MM.1S (cell line): ENCODE measurements around the gene NOX1.
"Not testable (repeated sequence)": the region's sequence is repeated elsewhere in the genome, so short reads cannot be mapped to it uniquely, and the experiment has no call there.

Experiments
- DNase-seq: peaks from one replicate; pipeline ENCODE4 v3.0.0-alpha.2; 2015
- H2AFZ ChIP-seq: fragments of 300-600 bp; sonication (generic); 2 replicates; pipeline ENCODE4 v1.6.0; 2016; ENCODE audit warnings: antibody characterized with exemption, low read length
- H3F3A ChIP-seq: fragments of 300-600 bp; sonication (generic); 2 replicates; pipeline ENCODE4 v1.6.1; 2016; ENCODE audit warnings: mild to moderate bottlenecking, antibody characterized with exemption, low read length, moderate library complexity, mixed read lengths; ENCODE audit not compliant: insufficient read depth
- H3K27ac ChIP-seq: fragments of 300-600 bp; sonication (generic); 2 replicates; pipeline ENCODE4 v1.5.1; 2016; ENCODE audit warnings: mild to moderate bottlenecking, low read length
- H3K27me3 ChIP-seq: fragments of 300-600 bp; sonication (generic); replicated peaks from 2 replicates; pipeline ENCODE4 v1.6.0; 2016; ENCODE audit warnings: low read length; ENCODE audit not compliant: insufficient read depth
- H3K36me3 ChIP-seq: fragments of 300-600 bp; sonication (generic); replicated peaks from 2 replicates; pipeline ENCODE4 v1.6.1; 2016; ENCODE audit warnings: mild to moderate bottlenecking, low read length, mixed read lengths; ENCODE audit not compliant: insufficient read depth
- H3K4me1 ChIP-seq: fragments of 300-600 bp; sonication (generic); 2 replicates; pipeline ENCODE4 v1.6.1; 2016; ENCODE audit warnings: low read length, mixed read lengths
- H3K4me2 ChIP-seq: fragments of 300-600 bp; sonication (generic); 2 replicates; pipeline ENCODE4 v1.6.0; 2016; ENCODE audit warnings: low read depth, low read length
- H3K4me3 ChIP-seq: fragments of 300-600 bp; sonication (generic); 2 replicates; pipeline ENCODE4 v1.5.1; 2016; ENCODE audit warnings: low read length, mixed read lengths
- H3K79me2 ChIP-seq: fragments of 300-600 bp; sonication (generic); 2 replicates; pipeline ENCODE4 v1.6.1; 2016; ENCODE audit warnings: mixed run types, low read length, mixed read lengths
- H3K9ac ChIP-seq: fragments of 300-600 bp; sonication (generic); 2 replicates; pipeline ENCODE4 v1.6.1; 2016; ENCODE audit warnings: low read length, mixed read lengths
- H3K9me2 ChIP-seq: fragments of 300-600 bp; sonication (generic); replicated peaks from 2 replicates; pipeline ENCODE4 v1.6.1; 2016; ENCODE audit warnings: mild to moderate bottlenecking, low read length, mixed read lengths; ENCODE audit not compliant: insufficient read depth
- H3K9me3 ChIP-seq: fragments of 300-600 bp; sonication (generic); replicated peaks from 2 replicates; pipeline ENCODE4 v1.6.1; 2016; ENCODE audit warnings: mild to moderate bottlenecking, low read length, mixed read lengths; ENCODE audit not compliant: insufficient read depth
- H4K20me1 ChIP-seq: fragments of 300-600 bp; sonication (generic); 2 replicates; pipeline ENCODE4 v1.6.1; 2016; ENCODE audit warnings: mild to moderate bottlenecking, low read length, moderate library complexity, mixed read lengths; ENCODE audit not compliant: insufficient read depth
- EZH2 ChIP-seq: fragments of 300-600 bp; sonication (generic); optimal IDR thresholded peaks from 2 replicates; pipeline ENCODE3; 2017; ENCODE audit warnings: low read depth, mild to moderate bottlenecking, antibody characterized with exemption, low read length, mixed read lengths
- EZH2phosphoT487 ChIP-seq: fragments of 300-600 bp; sonication (generic); IDR thresholded peaks from 2 replicates; pipeline ENCODE4 v1.6.1; 2018; ENCODE audit warnings: antibody characterized with exemption, low read length
- TF ChIP-seq, protein P1 (sequence below): fragments of 300-600 bp; sonication (generic); IDR thresholded peaks from 2 replicates; pipeline ENCODE4 v1.5.1; 2016; ENCODE audit warnings: antibody characterized with exemption, low read length, mixed read lengths

The NOX1 gene

DNA sequence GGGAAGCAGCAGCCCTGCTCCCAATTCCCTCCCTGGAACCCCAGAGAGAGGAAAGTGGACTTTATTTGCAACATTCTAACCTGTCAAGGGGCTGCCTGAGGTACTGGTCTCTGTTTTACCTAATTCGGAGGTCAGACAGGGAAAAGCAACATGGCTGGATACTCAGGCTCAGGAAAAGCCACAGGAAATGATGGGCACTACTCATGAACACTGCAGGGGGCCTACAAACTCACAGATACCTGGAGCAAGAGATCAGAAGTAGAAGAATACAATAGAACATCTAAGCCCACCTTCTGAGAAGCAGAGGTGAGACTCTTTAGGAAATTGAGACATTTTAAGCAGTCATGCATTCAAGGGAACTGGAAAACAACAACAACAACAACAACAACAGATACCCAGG is 69.4 kb downstream of the NOX1 start:
- no peak for DNase-seq
- no peaks in the 10 kb centered on the region for H3K9me2 ChIP-seq
- no peaks in the 10 kb centered on the region for H3K79me2 ChIP-seq
- no peak overlapping the region for H3K9ac ChIP-seq
- H3F3A ChIP-seq = no peaks in the 10 kb centered on the region
- no peak overlapping the region for H3K27ac ChIP-seq
- H3K4me1 ChIP-seq = no peaks in the 10 kb centered on the region
- H2AFZ ChIP-seq = no peak overlapping the region
- no peaks in the 10 kb centered on the region for H3K9me3 ChIP-seq
- TF ChIP-seq EZH2 (no peak), EZH2phosphoT487 (no peak)
- TF ChIP-seq, protein P1, sequence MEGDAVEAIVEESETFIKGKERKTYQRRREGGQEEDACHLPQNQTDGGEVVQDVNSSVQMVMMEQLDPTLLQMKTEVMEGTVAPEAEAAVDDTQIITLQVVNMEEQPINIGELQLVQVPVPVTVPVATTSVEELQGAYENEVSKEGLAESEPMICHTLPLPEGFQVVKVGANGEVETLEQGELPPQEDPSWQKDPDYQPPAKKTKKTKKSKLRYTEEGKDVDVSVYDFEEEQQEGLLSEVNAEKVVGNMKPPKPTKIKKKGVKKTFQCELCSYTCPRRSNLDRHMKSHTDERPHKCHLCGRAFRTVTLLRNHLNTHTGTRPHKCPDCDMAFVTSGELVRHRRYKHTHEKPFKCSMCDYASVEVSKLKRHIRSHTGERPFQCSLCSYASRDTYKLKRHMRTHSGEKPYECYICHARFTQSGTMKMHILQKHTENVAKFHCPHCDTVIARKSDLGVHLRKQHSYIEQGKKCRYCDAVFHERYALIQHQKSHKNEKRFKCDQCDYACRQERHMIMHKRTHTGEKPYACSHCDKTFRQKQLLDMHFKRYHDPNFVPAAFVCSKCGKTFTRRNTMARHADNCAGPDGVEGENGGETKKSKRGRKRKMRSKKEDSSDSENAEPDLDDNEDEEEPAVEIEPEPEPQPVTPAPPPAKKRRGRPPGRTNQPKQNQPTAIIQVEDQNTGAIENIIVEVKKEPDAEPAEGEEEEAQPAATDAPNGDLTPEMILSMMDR = no peak
- H4K20me1 ChIP-seq = no peaks in the 10 kb centered on the region
- no peaks in the 10 kb centered on the region for H3K27me3 ChIP-seq
- no peak overlapping the region for H3K4me3 ChIP-seq
- H3K4me2 ChIP-seq = no peak overlapping the region
- no peaks in the 10 kb centered on the region for H3K36me3 ChIP-seq

DNA sequence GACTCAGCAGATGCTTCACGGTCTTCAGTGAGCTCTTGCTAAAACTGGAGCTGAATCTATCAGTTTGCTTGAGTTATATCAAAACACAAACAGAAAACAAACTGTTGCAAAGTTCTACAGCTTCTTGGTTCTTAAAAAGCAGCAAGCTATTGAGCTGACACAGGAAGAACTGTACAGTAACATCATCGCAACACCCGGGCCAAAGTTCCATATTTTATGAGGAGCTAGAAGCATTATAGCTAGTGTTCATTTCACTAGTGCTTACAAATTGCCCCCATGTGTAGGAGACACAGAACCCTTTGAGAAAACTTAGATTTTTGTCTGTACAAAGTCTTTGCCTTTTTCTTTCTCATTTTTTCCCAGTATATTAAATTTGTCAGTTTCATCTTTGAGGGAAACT is 71.3 kb downstream of the NOX1 start:
- TF ChIP-seq, protein P1 = no peak
- TF ChIP-seq EZH2 (no peak), EZH2phosphoT487 (no peak)

DNA sequence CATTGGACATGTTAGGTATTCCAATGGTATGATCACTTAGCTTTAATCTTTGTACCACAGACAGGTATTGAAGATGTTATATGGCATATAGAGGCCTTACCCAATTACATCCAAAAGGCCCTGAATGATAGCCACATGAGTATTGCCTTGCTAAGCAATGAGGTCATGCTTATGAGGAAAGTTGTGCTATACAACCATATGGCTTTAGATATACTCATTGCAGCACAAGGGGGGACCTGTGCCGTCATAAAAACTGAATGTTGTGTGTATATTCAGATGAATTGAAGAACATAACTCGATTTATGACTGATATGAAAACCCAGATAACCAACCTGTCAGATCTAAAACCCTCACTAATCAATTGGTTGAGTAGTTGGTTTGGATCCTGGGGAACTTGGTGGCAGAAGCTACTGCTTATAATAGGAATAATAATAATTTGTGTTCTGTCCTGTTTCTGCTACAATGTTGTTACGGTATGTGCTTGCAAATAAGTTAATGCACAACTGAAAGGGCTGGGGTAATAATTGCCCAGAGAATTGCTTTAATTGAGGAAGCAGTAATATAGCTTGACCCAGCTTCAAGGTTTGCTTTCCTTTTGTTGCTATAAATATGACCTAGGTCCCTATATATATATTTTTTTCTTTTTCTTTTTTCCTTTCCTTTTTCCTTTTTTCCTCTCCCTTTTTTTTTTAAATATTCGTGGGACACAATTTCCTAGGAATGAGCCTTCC is 75.5 kb downstream of the NOX1 start:
- DNase-seq = no peak
- H3K4me1 ChIP-seq = no peaks in the 10 kb centered on the region
- no peaks in the 10 kb centered on the region for H4K20me1 ChIP-seq
- H3K9ac ChIP-seq = no peak overlapping the region
- no peaks in the 10 kb centered on the region for H3K79me2 ChIP-seq
- no peaks in the 10 kb centered on the region for H3K36me3 ChIP-seq
- no peaks in the 10 kb centered on the region for H3K9me2 ChIP-seq
- H3K27me3 ChIP-seq = no peaks in the 10 kb centered on the region
- no peaks in the 10 kb centered on the region for H3K9me3 ChIP-seq
- no peaks in the 10 kb centered on the region for H3F3A ChIP-seq
- TF ChIP-seq EZH2 (no peak), EZH2phosphoT487 (no peak)
- no peak overlapping the region for H2AFZ ChIP-seq
- H3K4me2 ChIP-seq = no peak overlapping the region
- H3K27ac ChIP-seq = no peak overlapping the region
- no peak overlapping the region for H3K4me3 ChIP-seq

More for the DNA sequence above, 71.3 kb downstream of the NOX1 start:
- no peak overlapping the region for H3K9ac ChIP-seq
- DNase-seq = no peak
- H3K4me1 ChIP-seq = no peaks in the 10 kb centered on the region
- no peak overlapping the region for H3K27ac ChIP-seq
- no peak overlapping the region for H2AFZ ChIP-seq
- H3K4me2 ChIP-seq = no peak overlapping the region
- no peaks in the 10 kb centered on the region for H3K9me3 ChIP-seq
- H3K27me3 ChIP-seq = no peaks in the 10 kb centered on the region
- H3K79me2 ChIP-seq = no peaks in the 10 kb centered on the region
- H3F3A ChIP-seq = no peaks in the 10 kb centered on the region
- H3K36me3 ChIP-seq = no peaks in the 10 kb centered on the region
- no peak overlapping the region for H3K4me3 ChIP-seq
- no peaks in the 10 kb centered on the region for H4K20me1 ChIP-seq
- no peaks in the 10 kb centered on the region for H3K9me2 ChIP-seq

DNA sequence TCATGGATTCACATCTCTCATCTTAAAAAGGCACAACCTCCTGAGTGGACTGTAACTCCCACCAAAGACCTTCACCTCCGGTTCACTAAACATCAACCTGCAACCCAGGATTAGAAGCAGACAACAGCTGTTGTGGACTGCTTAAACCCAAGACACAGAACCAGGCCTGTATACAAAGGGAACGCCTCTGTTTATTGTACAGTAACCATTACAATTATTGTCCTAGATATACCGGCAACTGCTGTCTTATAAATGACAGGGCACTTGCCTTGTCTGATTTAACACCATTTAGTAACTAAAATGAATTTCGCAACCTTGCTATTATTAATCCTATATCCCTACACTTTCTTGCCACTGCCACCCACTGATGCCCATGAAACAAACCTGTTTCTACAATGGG is 76.8 kb downstream of the NOX1 start:
- H3K9ac ChIP-seq = no peak overlapping the region
- no peak overlapping the region for H3K27ac ChIP-seq
- no peaks in the 10 kb centered on the region for H3F3A ChIP-seq
- H2AFZ ChIP-seq = no peak overlapping the region
- H3K79me2 ChIP-seq = no peaks in the 10 kb centered on the region
- no peaks in the 10 kb centered on the region for H4K20me1 ChIP-seq
- DNase-seq = no peak
- H3K4me3 ChIP-seq = no peak overlapping the region
- no peaks in the 10 kb centered on the region for H3K9me2 ChIP-seq
- no peak overlapping the region for H3K4me2 ChIP-seq
- no peaks in the 10 kb centered on the region for H3K27me3 ChIP-seq
- TF ChIP-seq, protein P1 = no peak
- TF ChIP-seq EZH2phosphoT487 (no peak), EZH2 (no peak)
- H3K4me1 ChIP-seq = no peaks in the 10 kb centered on the region
- H3K9me3 ChIP-seq = no peaks in the 10 kb centered on the region
- no peaks in the 10 kb centered on the region for H3K36me3 ChIP-seq

DNA sequence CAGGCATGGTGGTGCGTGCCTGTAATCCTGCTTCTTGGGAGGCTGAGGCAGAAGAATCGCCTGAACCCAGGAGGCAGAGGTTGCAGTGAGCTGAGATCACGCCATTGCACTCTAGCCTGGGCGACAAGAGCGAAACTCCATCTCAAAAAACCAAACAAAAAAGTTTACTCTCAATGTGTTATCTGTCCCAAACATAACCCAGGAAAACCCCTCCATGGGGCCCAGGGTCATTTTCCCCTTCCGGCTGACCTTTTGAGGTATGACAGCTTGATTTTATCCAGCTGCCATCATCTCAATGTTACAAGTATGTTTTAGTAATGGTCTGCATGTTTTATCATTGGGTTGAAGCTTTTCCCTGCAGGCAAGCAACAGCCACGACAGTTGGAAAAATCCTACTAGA is 77.8 kb downstream of the NOX1 start:
- not testable (repeated sequence) for H3F3A ChIP-seq, H3K27me3 ChIP-seq, H3K27ac ChIP-seq, H3K4me1 ChIP-seq, H2AFZ ChIP-seq, H4K20me1 ChIP-seq, H3K4me2 ChIP-seq, H3K4me3 ChIP-seq, H3K9me2 ChIP-seq, H3K79me2 ChIP-seq, H3K9me3 ChIP-seq, H3K9ac ChIP-seq, DNase-seq, H3K36me3 ChIP-seq
